GM12878 (cell line): ENCODE measurements around the gene GPC6. TPM values are rescaled to one million over a fixed set of nuclear protein-coding genes. Genes with fewer than 3 reads are reported as not detected.

Source experiments
- ATAC-seq: fragments of 200-7000 bp; cut with Tn5 transposase; 3 replicates; pipeline ENCODE4 v1.9.1; 2020; ENCODE audit warnings: mild to moderate bottlenecking, moderate library complexity
- BruUV-seq: library from RNA; stranded (reverse); fragments of 400-500 nt; replicated peaks from 2 replicates; lab custom pipeline; 2021; lab: Mats Ljungman, UMichigan
- CTCF ChIA-PET: fragments of 300-600 bp; sonication (Branson Sonifier 250); formaldehyde crosslinking; extraction: SDS; loops from one replicate; lab custom pipeline; 2021; ENCODE audit warnings: inconsistent platforms; lab: Yijun Ruan, JAX
- POLR2A ChIA-PET: fragments of 350-600 bp; formaldehyde crosslinking; extraction: SDS; loops from one replicate; lab custom pipeline; 2021; ENCODE audit warnings: inconsistent platforms; lab: Charles Lee
- RAD21 ChIA-PET: fragments of 300-600 bp; sonication (Branson Sonifier 250); formaldehyde crosslinking; loops from one replicate; lab custom pipeline; 2023; ENCODE audit warnings: antibody characterized with exemption; ENCODE audit not compliant: unreplicated experiment; lab: Charles Lee
- SMC1A ChIA-PET: fragments of 300-600 bp; sonication (Branson Sonifier 250); formaldehyde crosslinking; loops from one replicate; lab custom pipeline; 2023; ENCODE audit not compliant: unreplicated experiment, uncharacterized antibody; lab: Charles Lee
- DNase-seq: peaks from one replicate; pipeline ENCODE4 v3.0.0-alpha.2; 2011; ENCODE audit warnings: low read depth, low spot score
- FAIRE-seq: peaks from 3 replicates; lab custom pipeline; 2011; peaks lifted over from hg19 to GRCh38; lab: Jason Lieb, UNC
- H2AFZ ChIP-seq: 2 replicates; pipeline ENCODE4 v1.6.0; 2011; ENCODE audit warnings: low read depth, low read length, control low read depth; ENCODE audit not compliant: control insufficient read depth
- H3K27ac ChIP-seq: 2 replicates; pipeline ENCODE4 v1.5.1; 2011; ENCODE audit warnings: control low read depth; ENCODE audit not compliant: control insufficient read depth, insufficient read depth
- H3K27me3 ChIP-seq, 2 experiments: replicated peaks in 1 of 2; 2 replicates each; pipeline versions ENCODE4 v1.6.0 to v1.6.1; 2011; ENCODE audit warnings: low read length in 1 of 2; ENCODE audit not compliant: control insufficient read depth in 2 of 2, insufficient read depth in 2 of 2
- H3K36me3 ChIP-seq, 2 experiments: 2 replicates each; pipeline ENCODE4 v1.5.1; 2011; ENCODE audit warnings: low read length in 1 of 2; ENCODE audit not compliant: control insufficient read depth in 2 of 2, insufficient read depth in 2 of 2
- H3K4me1 ChIP-seq: 2 replicates; pipeline ENCODE4 v1.6.1; 2011; ENCODE audit warnings: mild to moderate bottlenecking, low read length, moderate library complexity, mixed read lengths; ENCODE audit not compliant: control insufficient read depth, insufficient read depth
- H3K4me2 ChIP-seq: 2 replicates; pipeline ENCODE4 v1.6.0; 2011; ENCODE audit warnings: control low read depth; ENCODE audit not compliant: control insufficient read depth, insufficient read depth
- H3K4me3 ChIP-seq: fragments of 200-600 bp; sonication (generic); 2 replicates; pipeline ENCODE4 v1.5.1; 2016
- H3K79me2 ChIP-seq: 2 replicates; pipeline ENCODE4 v1.6.0; 2011; ENCODE audit warnings: low read length; ENCODE audit not compliant: control insufficient read depth, insufficient read depth
- H3K9ac ChIP-seq: 2 replicates; pipeline ENCODE4 v1.8.0; 2011; ENCODE audit warnings: low read length, control low read depth, mixed read lengths; ENCODE audit not compliant: control insufficient read depth, insufficient read depth
- H3K9me3 ChIP-seq: replicated peaks from 3 replicates; pipeline ENCODE4 v1.5.1; 2011; ENCODE audit warnings: mild to moderate bottlenecking, low read length; ENCODE audit not compliant: control insufficient read depth, insufficient read depth
- H4K20me1 ChIP-seq: 2 replicates; pipeline ENCODE4 v1.6.0; 2011; ENCODE audit not compliant: control insufficient read depth, insufficient read depth
- BACH1 ChIP-seq: fragments of 450-650 bp; IDR thresholded peaks from 2 replicates; pipeline ENCODE4 v1.6.1; 2017; ENCODE audit warnings: mild to moderate bottlenecking, borderline replicate concordance
- DPF2 ChIP-seq: fragments of 450-650 bp; IDR thresholded peaks from 2 replicates; pipeline ENCODE4 v1.6.1; 2017; ENCODE audit warnings: mild to moderate bottlenecking
- EED ChIP-seq: sonication (generic); IDR thresholded peaks from 2 replicates; pipeline ENCODE4 v1.6.1; 2016; ENCODE audit warnings: antibody characterized with exemption, low read depth
- IKZF1 ChIP-seq: fragments of 450-650 bp; conservative IDR thresholded peaks from 2 replicates; pipeline ENCODE4 v1.6.1; 2017; ENCODE audit warnings: antibody characterized with exemption, mild to moderate bottlenecking
- IKZF2 ChIP-seq, 2 experiments: fragments of 450-650 bp; IDR thresholded peaks; 2 replicates each; pipeline ENCODE4 v1.6.1; 2017; ENCODE audit warnings: mild to moderate bottlenecking in 2 of 2, moderate library complexity in 2 of 2
- MYC ChIP-seq: IDR thresholded peaks from 2 replicates; pipeline ENCODE4 v1.6.1; 2011; ENCODE audit warnings: mild to moderate bottlenecking, low read length, moderate library complexity, inconsistent platforms; ENCODE audit not compliant: insufficient read depth, insufficient replicate concordance, insufficient read length, severe bottlenecking
- NBN ChIP-seq: fragments of 450-650 bp; IDR thresholded peaks from 2 replicates; pipeline ENCODE4 v1.6.1; 2016
- NR2C2 ChIP-seq: IDR thresholded peaks from 2 replicates; pipeline ENCODE4 v1.6.1; 2011; ENCODE audit warnings: borderline replicate concordance, low read depth; ENCODE audit not compliant: control insufficient read depth, insufficient read length
- ZNF207 ChIP-seq: fragments of 450-650 bp; IDR thresholded peaks from 2 replicates; pipeline ENCODE4 v1.6.1; 2014; ENCODE audit warnings: antibody characterized with exemption, mild to moderate bottlenecking, borderline replicate concordance
- in situ Hi-C: fragments of 300-500 bp; cut with MboI; formaldehyde crosslinking; loops from 9 replicates; pipeline ENCODE4 v1.14.3; 2018; ENCODE audit warnings: mixed read lengths
- intact Hi-C: fragments of 100-400 bp; cut with micrococcal nuclease; formaldehyde crosslinking; loops from one replicate; pipeline ENCODE4 v1.14.2; 2022; ENCODE audit not compliant: unreplicated experiment
- polyA plus RNA-seq, 11 experiments: library from polyadenylated mRNA; depleted of rRNA in 4 of 11; unstranded in 6 of 11; stranded (reverse) in 5 of 11; fragments of >200 nt; fragmentation: Nextera tagmentation in 4 of 11; fragmentation: Illumina TruSeq in 1 of 11; extraction: Ambion mirVana in 4 of 11; extraction: Trizol in 1 of 11; gene quantifications; 1 replicate in 1 of 11; 2 replicates in 10 of 11; pipeline versions ENCODE4 v1.2.1 to v1.2.3, GENCODE V29; 2011 to 2016; ENCODE audit warnings: inconsistent platforms in 2 of 11, missing spikeins in 2 of 11, low read depth in 1 of 11
- total RNA-seq, 4 experiments: library from RNA; depleted of rRNA in 3 of 4; stranded (reverse); fragments of >200 nt in 3 of 4; fragmentation: Illumina TruSeq in 1 of 4; extraction: Trizol in 1 of 4; gene quantifications; 2 replicates each; pipeline versions ENCODE4 v1.2.1 to v1.2.3, GENCODE V29; 2013 to 2021
- TF ChIP-seq, protein P1 (sequence below): IDR thresholded peaks from 2 replicates; pipeline ENCODE4 v1.6.1; 2011; ENCODE audit warnings: borderline replicate concordance, low read depth, mild to moderate bottlenecking, moderate library complexity, low read length; ENCODE audit not compliant: insufficient read depth, poor library complexity, severe bottlenecking
- TF ChIP-seq, protein P2 (sequence below): IDR thresholded peaks from 2 replicates; pipeline ENCODE4 v1.6.1; 2012; ENCODE audit warnings: improper control_type of control experiment, low read depth, low read length; ENCODE audit not compliant: insufficient replicate concordance
- TF ChIP-seq, protein P3 (sequence below), 3 experiments: IDR thresholded peaks in 2 of 3; conservative IDR thresholded peaks in 1 of 3; 2 replicates each; pipeline ENCODE4 v1.5.1; 2011; ENCODE audit warnings: low read depth in 3 of 3, low read length in 3 of 3, mild to moderate bottlenecking in 3 of 3, control low read depth in 2 of 3, moderate library complexity in 2 of 3, inconsistent platforms in 1 of 3, mixed read lengths in 1 of 3; ENCODE audit not compliant: control insufficient read depth in 2 of 3, insufficient read depth in 1 of 3; ENCODE audit errors: extremely low read depth in 1 of 3
- TF ChIP-seq, protein P4 (sequence below): IDR thresholded peaks from 2 replicates; pipeline ENCODE4 v1.6.1; 2011; ENCODE audit warnings: low read depth, mild to moderate bottlenecking, low read length, moderate library complexity, borderline replicate concordance; ENCODE audit errors: extremely low read depth

GPC6 gene
- total and polyA plus RNA-seq, 10 of the 15 experiments (the other 5 are each of a cell fraction or from before 2014, with no cell fraction given) = 0.03 to 0.04 (median 0.03) TPM; not detected in 7

DNA sequence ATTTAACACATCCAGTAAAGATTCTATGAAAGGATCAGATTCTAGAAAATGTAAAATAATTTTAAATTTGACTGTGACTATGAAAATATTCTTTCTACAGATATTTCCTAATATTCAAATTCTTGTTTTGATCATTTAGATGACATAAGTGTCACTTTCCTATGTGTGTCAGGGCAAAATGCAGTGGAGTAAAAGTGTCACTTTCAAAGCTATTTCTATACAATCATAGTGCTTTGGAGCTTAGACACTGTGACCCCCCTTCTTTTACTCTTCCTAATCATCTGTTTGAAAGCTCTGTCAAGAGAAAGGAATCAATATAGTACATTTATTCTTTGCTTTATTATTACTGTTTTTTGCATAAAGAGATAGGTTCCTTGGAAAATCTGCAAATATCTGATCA is 760.9 kb downstream of the GPC6 start:
- RAD21 ChIA-PET = no interaction called here
- no peaks in the 10 kb centered on the region for H3K27me3 ChIP-seq
- BruUV-seq = no TSS peak

More for the DNA sequence above, 760.9 kb downstream of the GPC6 start:
- Histone ChIP-seq H3K4me2 (no peak overlapping the region), H3K9ac (no peak overlapping the region), H3K4me3 (no peak overlapping the region), H3K27ac (no peak overlapping the region), H4K20me1 (no peaks in the 10 kb centered on the region), H3K9me3 (no peaks in the 10 kb centered on the region), H3K36me3 (no peaks in the 10 kb centered on the region), H3K79me2 (no peaks in the 10 kb centered on the region), H3K4me1 (no peaks in the 10 kb centered on the region), H2AFZ (no peak overlapping the region)
- no peak for TF ChIP-seq EED
- no peak for TF ChIP-seq BACH1
- TF ChIP-seq, protein P1, sequence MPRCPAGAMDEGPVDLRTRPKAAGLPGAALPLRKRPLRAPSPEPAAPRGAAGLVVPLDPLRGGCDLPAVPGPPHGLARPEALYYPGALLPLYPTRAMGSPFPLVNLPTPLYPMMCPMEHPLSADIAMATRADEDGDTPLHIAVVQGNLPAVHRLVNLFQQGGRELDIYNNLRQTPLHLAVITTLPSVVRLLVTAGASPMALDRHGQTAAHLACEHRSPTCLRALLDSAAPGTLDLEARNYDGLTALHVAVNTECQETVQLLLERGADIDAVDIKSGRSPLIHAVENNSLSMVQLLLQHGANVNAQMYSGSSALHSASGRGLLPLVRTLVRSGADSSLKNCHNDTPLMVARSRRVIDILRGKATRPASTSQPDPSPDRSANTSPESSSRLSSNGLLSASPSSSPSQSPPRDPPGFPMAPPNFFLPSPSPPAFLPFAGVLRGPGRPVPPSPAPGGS = no peak
- TF ChIP-seq, protein P2, sequence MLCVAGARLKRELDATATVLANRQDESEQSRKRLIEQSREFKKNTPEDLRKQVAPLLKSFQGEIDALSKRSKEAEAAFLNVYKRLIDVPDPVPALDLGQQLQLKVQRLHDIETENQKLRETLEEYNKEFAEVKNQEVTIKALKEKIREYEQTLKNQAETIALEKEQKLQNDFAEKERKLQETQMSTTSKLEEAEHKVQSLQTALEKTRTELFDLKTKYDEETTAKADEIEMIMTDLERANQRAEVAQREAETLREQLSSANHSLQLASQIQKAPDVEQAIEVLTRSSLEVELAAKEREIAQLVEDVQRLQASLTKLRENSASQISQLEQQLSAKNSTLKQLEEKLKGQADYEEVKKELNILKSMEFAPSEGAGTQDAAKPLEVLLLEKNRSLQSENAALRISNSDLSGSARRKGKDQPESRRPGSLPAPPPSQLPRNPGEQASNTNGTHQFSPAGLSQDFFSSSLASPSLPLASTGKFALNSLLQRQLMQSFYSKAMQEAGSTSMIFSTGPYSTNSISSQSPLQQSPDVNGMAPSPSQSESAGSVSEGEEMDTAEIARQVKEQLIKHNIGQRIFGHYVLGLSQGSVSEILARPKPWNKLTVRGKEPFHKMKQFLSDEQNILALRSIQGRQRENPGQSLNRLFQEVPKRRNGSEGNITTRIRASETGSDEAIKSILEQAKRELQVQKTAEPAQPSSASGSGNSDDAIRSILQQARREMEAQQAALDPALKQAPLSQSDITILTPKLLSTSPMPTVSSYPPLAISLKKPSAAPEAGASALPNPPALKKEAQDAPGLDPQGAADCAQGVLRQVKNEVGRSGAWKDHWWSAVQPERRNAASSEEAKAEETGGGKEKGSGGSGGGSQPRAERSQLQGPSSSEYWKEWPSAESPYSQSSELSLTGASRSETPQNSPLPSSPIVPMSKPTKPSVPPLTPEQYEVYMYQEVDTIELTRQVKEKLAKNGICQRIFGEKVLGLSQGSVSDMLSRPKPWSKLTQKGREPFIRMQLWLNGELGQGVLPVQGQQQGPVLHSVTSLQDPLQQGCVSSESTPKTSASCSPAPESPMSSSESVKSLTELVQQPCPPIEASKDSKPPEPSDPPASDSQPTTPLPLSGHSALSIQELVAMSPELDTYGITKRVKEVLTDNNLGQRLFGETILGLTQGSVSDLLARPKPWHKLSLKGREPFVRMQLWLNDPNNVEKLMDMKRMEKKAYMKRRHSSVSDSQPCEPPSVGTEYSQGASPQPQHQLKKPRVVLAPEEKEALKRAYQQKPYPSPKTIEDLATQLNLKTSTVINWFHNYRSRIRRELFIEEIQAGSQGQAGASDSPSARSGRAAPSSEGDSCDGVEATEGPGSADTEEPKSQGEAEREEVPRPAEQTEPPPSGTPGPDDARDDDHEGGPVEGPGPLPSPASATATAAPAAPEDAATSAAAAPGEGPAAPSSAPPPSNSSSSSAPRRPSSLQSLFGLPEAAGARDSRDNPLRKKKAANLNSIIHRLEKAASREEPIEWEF = no peak
- no peak for TF ChIP-seq ZNF207
- TF ChIP-seq DPF2 = no peak
- TF ChIP-seq, protein P3, sequence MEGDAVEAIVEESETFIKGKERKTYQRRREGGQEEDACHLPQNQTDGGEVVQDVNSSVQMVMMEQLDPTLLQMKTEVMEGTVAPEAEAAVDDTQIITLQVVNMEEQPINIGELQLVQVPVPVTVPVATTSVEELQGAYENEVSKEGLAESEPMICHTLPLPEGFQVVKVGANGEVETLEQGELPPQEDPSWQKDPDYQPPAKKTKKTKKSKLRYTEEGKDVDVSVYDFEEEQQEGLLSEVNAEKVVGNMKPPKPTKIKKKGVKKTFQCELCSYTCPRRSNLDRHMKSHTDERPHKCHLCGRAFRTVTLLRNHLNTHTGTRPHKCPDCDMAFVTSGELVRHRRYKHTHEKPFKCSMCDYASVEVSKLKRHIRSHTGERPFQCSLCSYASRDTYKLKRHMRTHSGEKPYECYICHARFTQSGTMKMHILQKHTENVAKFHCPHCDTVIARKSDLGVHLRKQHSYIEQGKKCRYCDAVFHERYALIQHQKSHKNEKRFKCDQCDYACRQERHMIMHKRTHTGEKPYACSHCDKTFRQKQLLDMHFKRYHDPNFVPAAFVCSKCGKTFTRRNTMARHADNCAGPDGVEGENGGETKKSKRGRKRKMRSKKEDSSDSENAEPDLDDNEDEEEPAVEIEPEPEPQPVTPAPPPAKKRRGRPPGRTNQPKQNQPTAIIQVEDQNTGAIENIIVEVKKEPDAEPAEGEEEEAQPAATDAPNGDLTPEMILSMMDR (IDR thresholded peaks at IDR 0.05 in 2 of 3, conservative IDR thresholded peaks at IDR 0.05 in 1 of 3; ENCODE audit: control insufficient read depth in 2 of 3, extremely low read depth in 1 of 3, insufficient read depth in 1 of 3, low read depth in 3 of 3, low read length in 3 of 3) = no peak
- TF ChIP-seq MYC = no peak
- TF ChIP-seq NR2C2 = no peak
- TF ChIP-seq, protein P4, sequence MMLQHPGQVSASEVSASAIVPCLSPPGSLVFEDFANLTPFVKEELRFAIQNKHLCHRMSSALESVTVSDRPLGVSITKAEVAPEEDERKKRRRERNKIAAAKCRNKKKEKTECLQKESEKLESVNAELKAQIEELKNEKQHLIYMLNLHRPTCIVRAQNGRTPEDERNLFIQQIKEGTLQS = no peak
- no peak for TF ChIP-seq NBN
- TF ChIP-seq IKZF2 (IDR thresholded peaks at IDR 0.05) = no peak
- TF ChIP-seq IKZF1 = no peak
- FAIRE-seq (no peak), DNase-seq (no peak), ATAC-seq (no peak)
- in situ Hi-C loops (no loop called here), intact Hi-C loops (no loop called here)
- ChIA-PET SMC1A (no interaction called here), CTCF (no interaction called here), POLR2A (no interaction called here)
